DMS153 (cell line): ENCODE data around the gene CDX2.
"Not testable (repeated sequence)": the region's sequence is repeated elsewhere in the genome, so short reads cannot be mapped to it uniquely, and the experiment has no call there.

ENCODE experiments used
- DNase-seq: peaks from one replicate; lab custom pipeline; 2025; lab: John Stamatoyannopoulos, UW

The CDX2 gene

DNA sequence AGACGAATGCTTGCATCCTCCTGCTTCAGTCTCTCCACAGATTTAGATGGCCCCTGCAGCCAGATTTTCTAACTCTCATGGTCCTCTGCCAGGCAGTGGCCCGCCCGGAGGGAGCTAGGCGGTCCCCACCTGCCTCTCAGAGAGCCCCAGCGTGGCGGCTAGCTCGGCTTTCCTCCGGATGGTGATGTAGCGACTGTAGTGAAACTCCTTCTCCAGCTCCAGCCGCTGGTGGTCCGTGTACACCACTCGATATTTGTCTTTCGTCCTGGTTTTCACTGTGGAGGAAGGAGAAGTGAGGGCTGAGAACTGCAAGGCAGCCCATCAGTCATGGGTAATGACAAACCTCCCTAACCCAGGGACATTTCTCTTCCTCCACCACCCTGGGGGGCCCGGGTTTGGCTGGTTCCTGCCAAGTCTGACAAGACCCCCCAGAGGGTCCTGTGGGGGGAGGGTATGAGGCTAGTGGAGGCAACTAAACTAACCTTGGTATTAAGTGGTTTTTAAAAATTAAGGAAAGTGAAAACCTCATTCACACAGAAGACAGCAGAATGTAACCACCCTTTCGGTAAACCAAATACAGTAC, 4.3 kb downstream of the CDX2 start:
- DNase-seq: no peak

DNA sequence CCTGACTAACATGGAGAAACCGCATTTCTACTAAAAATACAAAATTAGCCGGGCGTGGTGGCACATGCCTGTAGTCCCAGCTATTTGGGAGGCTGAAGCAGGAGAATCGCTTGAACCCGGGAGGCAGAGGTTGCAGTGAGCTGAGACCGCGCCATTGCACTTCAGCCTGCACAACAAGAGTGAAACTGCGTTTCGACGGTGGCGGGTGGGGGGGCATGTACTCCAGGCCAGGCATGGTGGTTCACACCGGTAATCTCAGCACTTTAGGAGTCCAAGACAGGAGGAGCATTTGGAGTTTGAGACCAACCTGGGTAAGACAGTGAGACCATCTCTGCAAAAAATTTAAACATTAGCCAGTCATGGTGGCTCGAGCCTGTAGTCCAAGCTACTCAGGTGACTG, 4.9 kb downstream of the CDX2 start:
- DNase-seq: not testable (repeated sequence)

GRCh38 chr13:27963491-27963890, 5.6 kb downstream of the CDX2 start:
- DNase-seq: no peak

DNA sequence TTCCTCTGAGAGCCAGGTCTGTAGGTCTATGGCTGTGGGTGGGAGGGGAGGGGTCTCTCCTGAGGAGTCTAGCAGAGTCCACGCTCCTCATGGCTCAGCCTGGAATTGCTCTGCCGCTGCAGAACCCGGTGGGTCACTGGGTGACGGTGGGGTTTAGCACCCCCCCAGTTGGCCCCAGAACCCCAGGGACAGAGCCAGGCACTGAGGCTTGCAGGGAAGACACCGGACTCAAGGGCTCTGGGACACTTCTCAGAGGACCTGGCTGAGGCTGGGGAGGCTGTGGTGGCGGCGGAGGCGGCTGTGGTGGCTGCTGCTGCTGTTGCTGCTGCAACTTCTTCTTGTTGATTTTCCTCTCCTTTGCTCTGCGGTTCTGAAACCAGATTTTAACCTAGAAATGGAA, 6.1 kb downstream of the CDX2 start:
- no peak for DNase-seq

GRCh38 chr13:27962128-27962841, 6.8 kb downstream of the CDX2 start:
- no peak for DNase-seq

- DNase-seq: no peak
Measured at GRCh38 chr13:27961227-27962085, 7.7 kb downstream of the CDX2 start.

DNA sequence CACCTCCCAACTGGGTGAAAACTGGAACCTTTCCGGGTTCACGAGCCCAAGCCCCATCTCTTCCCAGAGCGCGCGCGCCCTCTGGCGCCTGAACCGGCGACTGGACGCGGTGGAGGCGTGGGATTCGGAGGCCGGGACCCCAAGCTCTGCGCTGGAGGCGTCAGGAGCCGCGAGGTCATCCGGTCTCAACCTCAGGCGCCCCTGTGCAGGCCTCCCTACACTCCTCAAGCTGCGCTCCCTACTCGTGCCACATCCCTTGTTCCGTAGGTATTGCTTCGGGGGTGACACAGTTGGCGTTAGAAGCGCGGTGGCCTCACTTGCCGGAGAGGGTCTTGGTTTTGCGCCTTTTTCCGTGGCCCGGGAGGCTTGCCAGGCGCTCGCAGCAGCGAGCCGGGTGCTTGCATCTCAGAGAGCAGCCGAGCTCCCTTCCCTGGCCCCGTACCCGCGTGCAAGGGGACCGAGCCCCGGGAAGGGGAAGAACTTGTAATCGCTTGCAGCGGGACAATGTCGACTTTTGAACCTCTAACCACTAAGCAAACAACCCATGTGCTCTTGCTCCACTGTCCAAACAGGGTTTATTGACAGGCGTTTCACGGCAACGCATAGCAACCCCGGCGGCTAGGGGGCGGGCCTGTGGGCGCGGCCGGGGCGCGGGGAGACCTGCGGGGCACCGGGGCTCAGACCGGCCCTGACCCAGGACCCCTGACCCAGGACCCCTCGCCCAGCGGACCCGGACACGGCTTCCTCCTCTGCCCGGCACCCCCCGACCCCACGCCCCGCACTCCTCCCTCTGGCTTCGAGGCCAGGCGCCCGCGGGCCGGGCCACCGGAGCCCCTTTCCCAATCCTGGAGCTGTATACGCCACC, 8.5 kb downstream of the CDX2 start:
- peak; percentile 81 for DNase-seq

DNA sequence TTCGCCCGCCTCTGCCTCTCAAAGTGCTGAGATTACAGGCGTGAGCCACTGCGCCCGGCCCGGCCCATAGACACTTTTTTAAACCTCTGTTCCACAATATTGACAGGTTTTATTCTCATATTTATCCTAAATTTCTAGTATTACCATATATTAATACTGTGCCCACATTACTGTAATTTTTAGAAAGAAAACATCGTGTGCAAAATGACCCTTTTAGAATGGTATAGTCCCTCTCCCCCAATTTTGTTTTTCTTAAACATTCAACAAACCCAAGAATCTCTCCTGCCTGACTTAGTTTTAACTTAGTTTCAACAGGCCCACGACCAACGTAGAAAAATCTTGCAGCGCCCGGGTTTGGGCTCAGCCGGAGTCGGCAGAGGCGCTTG, 9.1 kb downstream of the CDX2 start:
- no peak for DNase-seq

- no peak for DNase-seq
Measured at GRCh38 chr13:27956576-27957300, 12.4 kb downstream of the CDX2 start.

GRCh38 chr13:27955014-27955591, 14.0 kb downstream of the CDX2 start:
- no peak for DNase-seq

- no peak for DNase-seq
Measured at GRCh38 chr13:27954406-27954851, 14.7 kb downstream of the CDX2 start.

- DNase-seq: peak; percentile 61
Measured at GRCh38 chr13:27953676-27954405, 15.3 kb downstream of the CDX2 start.

DNA sequence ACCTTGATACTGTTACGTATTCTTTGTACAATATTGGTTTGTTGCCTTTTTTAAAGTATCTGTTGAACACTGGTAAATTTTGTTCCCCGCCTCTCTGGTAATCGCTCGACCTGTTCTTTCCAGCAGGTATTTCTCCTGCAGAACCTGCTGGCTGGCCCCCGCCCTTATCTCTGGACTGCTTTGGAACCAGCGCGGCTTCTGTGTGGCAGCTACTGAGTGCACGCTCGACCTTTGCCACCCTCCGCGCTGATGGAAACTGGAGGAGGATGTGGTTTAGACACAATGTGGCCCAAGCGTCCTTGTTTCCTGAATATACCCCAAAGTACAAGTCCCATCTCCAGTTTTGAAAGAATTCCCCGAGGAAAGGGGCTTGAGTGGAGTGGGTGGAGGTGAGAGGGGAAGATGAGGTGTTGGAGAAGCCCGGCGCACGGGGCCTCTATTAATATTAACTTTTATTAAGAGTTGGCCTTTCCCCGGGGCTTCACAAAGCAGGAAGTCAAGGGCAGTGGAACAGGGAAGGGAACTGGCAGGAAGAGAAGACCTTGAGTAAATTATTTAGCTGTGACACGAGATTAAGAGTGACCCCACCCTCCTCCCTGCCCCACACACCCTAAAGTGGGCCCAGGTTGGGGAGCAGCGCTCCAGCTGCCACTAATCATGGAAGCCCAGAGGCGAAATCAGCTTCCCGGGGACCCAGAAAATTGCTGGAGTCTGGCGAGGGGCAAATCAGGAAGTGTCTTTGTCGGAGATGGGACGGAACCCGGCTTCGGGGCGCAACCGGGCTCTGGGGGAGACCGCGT, 16.0 kb downstream of the CDX2 start:
- no peak for DNase-seq

GRCh38 chr13:27942972-27943371, 26.1 kb downstream of the CDX2 start:
- peak; percentile 84 for DNase-seq

DNA sequence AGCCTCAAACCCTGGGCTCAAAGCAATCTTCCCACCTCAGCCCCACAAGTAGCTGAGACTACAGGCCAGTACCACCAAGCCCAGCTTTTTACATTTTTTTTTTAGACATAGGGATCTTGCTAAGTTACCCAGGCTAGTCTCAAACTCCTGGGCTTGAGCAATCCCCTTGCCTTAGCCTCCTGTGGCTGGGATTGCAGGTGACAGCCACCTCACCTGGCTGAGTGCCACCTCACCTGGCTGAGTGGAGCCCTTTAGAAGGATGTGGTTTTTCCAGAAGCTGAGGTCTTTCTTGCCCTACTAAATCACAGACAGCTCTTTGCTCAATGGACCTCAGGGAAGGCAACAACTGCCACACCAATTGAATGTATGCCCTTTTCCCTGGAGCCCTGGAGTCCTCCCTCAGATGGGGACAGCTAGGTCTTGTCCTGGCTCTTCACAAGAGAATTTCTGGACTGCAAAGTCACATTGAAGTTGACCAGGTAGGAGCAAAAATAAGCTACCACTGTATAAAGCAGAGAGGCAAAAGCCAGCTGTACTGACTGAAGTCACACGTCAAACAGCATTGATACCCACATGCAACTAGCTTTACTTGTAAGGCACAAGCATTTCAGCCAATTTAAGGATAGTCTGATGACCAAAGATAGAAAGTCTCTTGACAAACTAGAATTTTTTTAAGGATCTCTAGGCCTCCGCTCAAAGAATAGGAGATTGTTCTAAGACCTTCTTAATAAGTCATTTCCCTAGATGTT, 35.4 kb downstream of the CDX2 start:
- DNase-seq: no peak

GRCh38 chr13:27933118-27933517, 36.0 kb downstream of the CDX2 start:
- no peak for DNase-seq

DNA sequence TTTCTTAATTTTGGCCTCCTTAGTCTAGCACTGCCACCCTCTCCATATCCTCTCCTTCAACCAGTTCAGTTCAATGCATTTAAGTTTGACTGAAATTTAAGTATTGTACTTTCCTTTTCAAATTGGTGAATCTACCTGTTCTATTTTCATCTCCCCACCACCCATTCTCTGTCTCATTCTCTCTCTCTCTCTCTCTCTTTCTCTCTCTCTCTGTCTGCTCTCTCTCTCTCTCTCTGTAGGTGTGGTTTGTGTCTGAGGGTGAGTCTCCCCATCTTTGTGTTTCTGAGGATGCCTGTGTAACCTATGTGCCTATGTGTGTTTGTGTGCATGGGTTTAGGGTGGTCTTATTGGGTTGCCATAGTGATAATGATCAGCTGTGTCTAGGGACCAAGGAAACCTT, 39.2 kb downstream of the CDX2 start:
- DNase-seq: no peak
